Iris pigment epithelial cell (primary cell): Measurements from ENCODE around the gene ATG13.
"Not testable (repeated sequence)": the region's sequence is repeated elsewhere in the genome, so short reads cannot be mapped to it uniquely, and the experiment has no call there.

Source experiments
- DNase-seq: peaks from one replicate; pipeline ENCODE4 v3.0.0-alpha.2; 2011; ENCODE audit warnings: low read depth

ATG13 gene

GRCh38 chr11:46643986-46644385 lies 26.6 kb downstream of the ATG13 start:
- no peak for DNase-seq

- peak; percentile 99 for DNase-seq
Measured at GRCh38 chr11:46649180-46649738, 31.9 kb downstream of the ATG13 start.

- DNase-seq: peak; percentile 84
Measured at GRCh38 chr11:46655631-46656030, 38.3 kb downstream of the ATG13 start.

GRCh38 chr11:46657186-46657585 lies 39.8 kb downstream of the ATG13 start:
- no peak for DNase-seq

- DNase-seq: peak; percentile 92
Measured at GRCh38 chr11:46658259-46658658, 40.9 kb downstream of the ATG13 start.

GRCh38 chr11:46659908-46660307 lies 42.6 kb downstream of the ATG13 start:
- DNase-seq: peak; percentile 96

- no peak for DNase-seq
Measured at GRCh38 chr11:46661836-46662235, 44.5 kb downstream of the ATG13 start.

GRCh38 chr11:46662366-46662765 lies 45.0 kb downstream of the ATG13 start:
- no peak for DNase-seq

- no peak for DNase-seq
Measured at GRCh38 chr11:46663277-46663940, 46.1 kb downstream of the ATG13 start.

GRCh38 chr11:46664612-46665011 lies 47.3 kb downstream of the ATG13 start:
- no peak for DNase-seq

GRCh38 chr11:46665356-46665755 lies 48.0 kb downstream of the ATG13 start:
- DNase-seq: no peak

GRCh38 chr11:46666516-46666915 lies 49.2 kb downstream of the ATG13 start:
- DNase-seq: no peak

- no peak for DNase-seq
Measured at GRCh38 chr11:46667043-46667481, 49.7 kb downstream of the ATG13 start.

- no peak for DNase-seq
Measured at GRCh38 chr11:46668480-46669085, 51.2 kb downstream of the ATG13 start.

- peak; percentile 41 for DNase-seq
Measured at GRCh38 chr11:46669711-46670139, 52.4 kb downstream of the ATG13 start.

- not testable (repeated sequence) for DNase-seq
Measured at GRCh38 chr11:46670521-46670920, 53.2 kb downstream of the ATG13 start.

- DNase-seq: no peak
Measured at GRCh38 chr11:46671958-46672315, 54.6 kb downstream of the ATG13 start.

GRCh38 chr11:46672381-46672839 lies 55.1 kb downstream of the ATG13 start:
- DNase-seq: no peak

GRCh38 chr11:46673713-46674462 lies 56.5 kb downstream of the ATG13 start:
- DNase-seq: no peak

- DNase-seq: peak; percentile 75
Measured at GRCh38 chr11:46674463-46675287, 57.3 kb downstream of the ATG13 start.

- DNase-seq: peak; percentile 62
Measured at GRCh38 chr11:46675288-46675851, 58.0 kb downstream of the ATG13 start.
